Ovary (tissue), 3 donors: ENCODE measurements around the gene PTPA.

Experiments
- CTCF ChIP-seq, 3 donors: fragments of 450-650 bp in 2 of 3; fragments of 200-600 bp in 1 of 3; IDR thresholded peaks; one replicate each; pipeline versions ENCODE4 v1.5.1 to v1.8.0; 2016 to 2022; ENCODE audit warnings: antibody characterized with exemption in 3 of 3, mild to moderate bottlenecking in 1 of 3
- EP300 ChIP-seq: sonication (generic); formaldehyde crosslinking; IDR thresholded peaks from one replicate; pipeline ENCODE4 v1.6.1; 2017; ENCODE audit warnings: antibody characterized with exemption
- POLR2A ChIP-seq: fragments of 450-650 bp; IDR thresholded peaks from one replicate; pipeline ENCODE4 v1.6.1; 2017; ENCODE audit warnings: antibody characterized with exemption, mild to moderate bottlenecking, moderate library complexity
- donor health status: DM: no; HTN: no; CAD: no.

GRCh38 chr9:129184219-129184524, 73.0 kb downstream of the PTPA start:
- TF ChIP-seq CTCF (IDR thresholded peaks at IDR 0.05), result no peak
- no peak for TF ChIP-seq POLR2A
- TF ChIP-seq EP300, result no peak
